ENCODE results near the gene NLGN1.

NLGN1 gene

GRCh38 chr3:173843060-173843459 is 445.5 kb downstream of the NLGN1 start:
- H3K27me3 ChIP-seq (replicated peaks; ENCODE audit: control insufficient read depth, insufficient read depth, low read length) = no peaks in the 10 kb centered on the region
- H3K36me3 ChIP-seq (ENCODE audit: control insufficient read depth, insufficient read depth, low read length) = no peaks in the 10 kb centered on the region
- no peak for TF ChIP-seq CTCF (IDR thresholded peaks at IDR 0.05; ENCODE audit: insufficient read depth, low read length, poor library complexity, severe bottlenecking)
- H3K4me3 ChIP-seq (replicated peaks; ENCODE audit: low read depth, low read length) = no peak overlapping the region
- DNase-seq (ENCODE audit: extremely low read depth, insufficient read length) = no peak

DNA sequence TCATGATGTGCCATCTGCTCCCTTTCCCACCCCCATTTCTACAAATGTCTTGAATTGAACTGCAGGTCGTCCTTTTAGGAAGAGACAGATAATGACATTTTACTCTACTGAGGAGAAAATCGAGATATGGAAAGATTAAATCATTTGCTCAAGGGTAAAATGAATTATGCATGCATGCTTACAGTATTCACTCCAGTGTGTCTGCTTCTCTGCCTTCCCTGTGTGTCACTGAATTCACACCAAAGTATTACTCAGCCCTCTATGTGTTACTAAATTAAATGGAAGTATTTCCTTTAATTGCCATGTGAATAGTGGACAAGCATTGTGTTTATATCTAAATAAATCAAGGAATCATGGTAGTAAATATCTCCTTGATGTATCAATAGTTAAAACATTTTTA is 449.0 kb downstream of the NLGN1 start:
- DNase-seq (ENCODE audit: extremely low read depth, insufficient read length) = no peak
- H3K4me3 ChIP-seq (replicated peaks; ENCODE audit: low read depth, low read length) = no peak overlapping the region
- no peaks in the 10 kb centered on the region for H3K27me3 ChIP-seq (replicated peaks; ENCODE audit: control insufficient read depth, insufficient read depth, low read length)
- TF ChIP-seq CTCF (IDR thresholded peaks at IDR 0.05; ENCODE audit: insufficient read depth, low read length, poor library complexity, severe bottlenecking) = no peak
- no peaks in the 10 kb centered on the region for H3K36me3 ChIP-seq (ENCODE audit: control insufficient read depth, insufficient read depth, low read length)

- Histone ChIP-seq H3K36me3 (ENCODE audit: control insufficient read depth, insufficient read depth, low read length) (no peaks in the 10 kb centered on the region), H3K27me3 (replicated peaks; ENCODE audit: control insufficient read depth, insufficient read depth, low read length) (no peaks in the 10 kb centered on the region), H3K4me3 (replicated peaks; ENCODE audit: low read depth, low read length) (no peak overlapping the region)
- DNase-seq (ENCODE audit: extremely low read depth, insufficient read length) = no peak
- TF ChIP-seq CTCF (IDR thresholded peaks at IDR 0.05; ENCODE audit: insufficient read depth, low read length, poor library complexity, severe bottlenecking) = no peak
Observed at GRCh38 chr3:173849489-173849888, 451.9 kb downstream of the NLGN1 start.

GRCh38 chr3:173857154-173857553 is 459.6 kb downstream of the NLGN1 start:
- H3K36me3 ChIP-seq (ENCODE audit: control insufficient read depth, insufficient read depth, low read length) = no peaks in the 10 kb centered on the region
- no peak for TF ChIP-seq CTCF (IDR thresholded peaks at IDR 0.05; ENCODE audit: insufficient read depth, low read length, poor library complexity, severe bottlenecking)
- no peak for DNase-seq (ENCODE audit: extremely low read depth, insufficient read length)
- no peak overlapping the region for H3K4me3 ChIP-seq (replicated peaks; ENCODE audit: low read depth, low read length)
- no peaks in the 10 kb centered on the region for H3K27me3 ChIP-seq (replicated peaks; ENCODE audit: control insufficient read depth, insufficient read depth, low read length)

DNA sequence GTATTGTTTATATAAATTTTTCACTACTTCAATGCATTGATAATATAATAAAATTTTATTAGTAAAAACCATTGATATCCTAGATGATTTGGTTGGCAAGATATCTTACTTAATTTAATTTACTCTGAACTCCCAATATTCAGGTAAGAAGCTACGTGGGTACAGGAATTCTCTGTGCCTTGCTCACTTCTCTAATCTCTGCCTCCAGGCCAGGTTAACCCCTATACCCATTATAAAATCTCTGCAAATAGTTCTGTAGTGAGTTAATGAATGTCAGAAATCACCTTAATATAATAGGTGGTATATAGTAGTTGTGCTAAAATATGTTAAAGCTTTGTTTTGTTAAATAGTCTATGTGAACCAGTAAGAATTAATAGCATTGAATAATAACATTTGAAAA is 465.2 kb downstream of the NLGN1 start:
- Histone ChIP-seq H3K4me3 (replicated peaks; ENCODE audit: low read depth, low read length) (no peak overlapping the region), H3K36me3 (ENCODE audit: control insufficient read depth, insufficient read depth, low read length) (no peaks in the 10 kb centered on the region), H3K27me3 (replicated peaks; ENCODE audit: control insufficient read depth, insufficient read depth, low read length) (no peaks in the 10 kb centered on the region)
- no peak for DNase-seq (ENCODE audit: extremely low read depth, insufficient read length)
- TF ChIP-seq CTCF (IDR thresholded peaks at IDR 0.05; ENCODE audit: insufficient read depth, low read length, poor library complexity, severe bottlenecking) = no peak

GRCh38 chr3:173863551-173863950 is 466.0 kb downstream of the NLGN1 start:
- DNase-seq (ENCODE audit: extremely low read depth, insufficient read length) = no peak
- TF ChIP-seq CTCF (IDR thresholded peaks at IDR 0.05; ENCODE audit: insufficient read depth, low read length, poor library complexity, severe bottlenecking) = no peak
- Histone ChIP-seq H3K27me3 (replicated peaks; ENCODE audit: control insufficient read depth, insufficient read depth, low read length) (no peaks in the 10 kb centered on the region), H3K4me3 (replicated peaks; ENCODE audit: low read depth, low read length) (no peak overlapping the region), H3K36me3 (ENCODE audit: control insufficient read depth, insufficient read depth, low read length) (no peaks in the 10 kb centered on the region)

Data from GM06990 (cell line).